ENCODE data around the gene PRMT5.
"Not testable (repeated sequence)": the region's sequence is repeated elsewhere in the genome, so short reads cannot be mapped to it uniquely, and the experiment has no call there.

GRCh38 chr14:22914836-22915235, 14.3 kb downstream of the PRMT5 start:
- TF ChIP-seq CTCF, POLR2A, POLR2AphosphoS5, EP300 (IDR thresholded peaks at IDR 0.05): not testable (repeated sequence)
